Bronchial epithelial cell (primary cell): ENCODE results near the gene DUSP7. TPM values are rescaled to one million over a fixed set of nuclear protein-coding genes. Genes with fewer than 3 reads are reported as not detected.

ENCODE experiments used
- DNase-seq: peaks from one replicate; pipeline ENCODE4 v3.0.0-alpha.2; 2010; ENCODE audit warnings: low read depth
- FAIRE-seq: peaks from 2 replicates; lab custom pipeline; 2011; peaks lifted over from hg19 to GRCh38; lab: Jason Lieb, UNC
- H3K27me3 ChIP-seq: 2 replicates; pipeline ENCODE4 v1.5.1; 2011; ENCODE audit warnings: low read length; ENCODE audit not compliant: control insufficient read depth, insufficient read depth
- H3K36me3 ChIP-seq: 2 replicates; pipeline ENCODE4 v1.5.1; 2011; ENCODE audit warnings: low read length; ENCODE audit not compliant: control insufficient read depth, insufficient read depth
- H3K4me3 ChIP-seq: 2 replicates; pipeline ENCODE4 v1.5.1; 2011; ENCODE audit warnings: mild to moderate bottlenecking, low read depth, low read length, control low read depth
- total RNA-seq: library from RNA; depleted of rRNA; stranded (reverse); fragments of >200 nt; gene quantifications from 2 replicates; pipeline ENCODE4 v1.2.1, GENCODE V29; 2014
- TF ChIP-seq, protein P1 (sequence below): IDR thresholded peaks from 2 replicates; pipeline ENCODE4 v1.5.1; 2011; ENCODE audit warnings: mild to moderate bottlenecking, moderate library complexity, low read length, control low read depth, inconsistent platforms; ENCODE audit not compliant: insufficient read depth, severe bottlenecking

DUSP7 gene
- total RNA-seq, 1 donor from 2014 or later, result 38.2 TPM

DNA sequence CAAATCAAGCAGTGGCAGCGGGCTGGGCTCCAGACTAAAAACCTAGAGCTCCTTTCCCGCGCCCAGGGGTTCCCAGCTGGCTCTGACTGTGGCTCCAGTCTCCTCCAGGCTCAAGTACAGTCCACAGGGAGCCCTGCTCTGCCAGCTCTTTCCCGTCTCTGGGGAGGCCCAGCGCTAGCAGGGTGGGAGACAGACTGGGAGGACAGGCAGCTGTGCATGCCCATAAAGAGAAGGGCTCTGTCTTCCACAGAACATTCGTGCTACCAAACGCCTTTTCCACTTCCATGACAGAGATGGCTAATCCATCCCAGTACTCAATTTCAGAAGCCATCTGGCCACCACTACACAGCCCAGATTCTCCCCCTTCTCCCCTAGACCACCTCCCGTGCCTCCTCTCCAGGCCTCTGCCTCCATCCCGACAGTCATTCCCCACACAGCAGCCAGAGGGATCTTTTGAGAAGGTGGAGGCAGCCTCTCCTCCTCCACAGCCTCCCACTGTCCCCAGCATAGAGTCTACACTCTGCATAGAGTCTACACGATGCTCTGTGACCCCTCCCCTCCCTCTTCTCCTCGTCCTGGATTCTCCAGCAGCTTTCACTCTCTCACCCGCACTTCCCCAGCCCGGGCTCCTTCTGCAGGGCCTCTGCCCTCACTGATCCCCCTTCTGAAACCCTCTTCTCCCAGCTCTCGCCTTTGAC, 6.8 kb upstream of the DUSP7 start:
- TF ChIP-seq, protein P1, sequence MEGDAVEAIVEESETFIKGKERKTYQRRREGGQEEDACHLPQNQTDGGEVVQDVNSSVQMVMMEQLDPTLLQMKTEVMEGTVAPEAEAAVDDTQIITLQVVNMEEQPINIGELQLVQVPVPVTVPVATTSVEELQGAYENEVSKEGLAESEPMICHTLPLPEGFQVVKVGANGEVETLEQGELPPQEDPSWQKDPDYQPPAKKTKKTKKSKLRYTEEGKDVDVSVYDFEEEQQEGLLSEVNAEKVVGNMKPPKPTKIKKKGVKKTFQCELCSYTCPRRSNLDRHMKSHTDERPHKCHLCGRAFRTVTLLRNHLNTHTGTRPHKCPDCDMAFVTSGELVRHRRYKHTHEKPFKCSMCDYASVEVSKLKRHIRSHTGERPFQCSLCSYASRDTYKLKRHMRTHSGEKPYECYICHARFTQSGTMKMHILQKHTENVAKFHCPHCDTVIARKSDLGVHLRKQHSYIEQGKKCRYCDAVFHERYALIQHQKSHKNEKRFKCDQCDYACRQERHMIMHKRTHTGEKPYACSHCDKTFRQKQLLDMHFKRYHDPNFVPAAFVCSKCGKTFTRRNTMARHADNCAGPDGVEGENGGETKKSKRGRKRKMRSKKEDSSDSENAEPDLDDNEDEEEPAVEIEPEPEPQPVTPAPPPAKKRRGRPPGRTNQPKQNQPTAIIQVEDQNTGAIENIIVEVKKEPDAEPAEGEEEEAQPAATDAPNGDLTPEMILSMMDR, result no peak
- Histone ChIP-seq H3K4me3 (no peak overlapping the region), H3K36me3 (no peaks in the 10 kb centered on the region), H3K27me3 (no peaks in the 10 kb centered on the region)
- DNase-seq (no peak), FAIRE-seq (peak; percentile 64)

- TF ChIP-seq, protein P1, result no peak
- Histone ChIP-seq H3K4me3 (no peak overlapping the region), H3K27me3 (no peaks in the 10 kb centered on the region), H3K36me3 (no peaks in the 10 kb centered on the region)
- FAIRE-seq (peak; percentile 98), DNase-seq (peak; percentile 98)
Observed at GRCh38 chr3:52062505-52062904, 6.1 kb upstream of the DUSP7 start.

DNA sequence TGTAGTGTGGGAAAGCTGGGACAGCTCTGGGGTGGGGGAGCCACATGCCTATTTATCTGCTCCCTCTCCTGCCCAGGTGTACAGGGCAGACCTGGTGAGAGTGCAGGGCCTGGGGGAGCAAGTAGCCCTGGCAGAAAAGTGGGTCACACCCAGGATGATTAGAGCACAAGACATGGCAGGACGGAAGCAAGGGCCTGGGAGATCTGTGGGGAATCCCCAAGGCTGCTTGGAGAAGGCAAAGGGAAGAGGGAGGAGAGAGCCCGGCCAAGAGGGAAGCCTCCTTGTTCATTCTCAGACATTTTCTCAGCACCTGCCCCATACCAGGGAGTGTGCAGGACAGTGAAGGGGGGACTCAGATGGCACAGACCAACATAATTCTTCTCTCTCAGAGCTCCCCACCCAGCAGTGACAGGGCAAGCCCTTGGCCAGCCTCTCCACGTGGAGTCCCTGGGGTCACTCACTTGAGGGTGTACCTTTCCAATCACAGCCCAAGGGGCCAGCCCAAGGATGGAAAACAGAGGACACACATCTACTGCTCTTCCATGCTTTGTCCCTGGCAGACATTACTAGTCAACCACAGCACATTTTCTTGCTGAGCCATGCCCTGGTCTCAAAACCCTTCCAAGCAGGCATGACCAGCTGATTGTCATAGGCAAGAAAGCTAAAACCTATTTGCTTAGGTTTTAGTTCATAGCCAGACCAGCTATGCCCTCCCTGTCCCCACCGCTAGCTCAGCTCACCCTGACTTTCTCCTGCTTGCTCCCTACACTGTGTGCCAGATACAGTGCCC, 4.9 kb upstream of the DUSP7 start:
- no peak overlapping the region for H3K4me3 ChIP-seq
- H3K27me3 ChIP-seq, result no peaks in the 10 kb centered on the region
- TF ChIP-seq, protein P1, result no peak
- DNase-seq, result peak; percentile 84
- no peaks in the 10 kb centered on the region for H3K36me3 ChIP-seq
- peak; percentile 72 for FAIRE-seq

- no peaks in the 10 kb centered on the region for H3K27me3 ChIP-seq
- FAIRE-seq, result no peak
- TF ChIP-seq, protein P1, result no peak
- peaks cover 2% of the 10 kb centered on the region for H3K36me3 ChIP-seq
- H3K4me3 ChIP-seq, result no peak overlapping the region
- DNase-seq, result peak; percentile 70
Observed at GRCh38 chr3:52059781-52060180, 3.4 kb upstream of the DUSP7 start.

DNA sequence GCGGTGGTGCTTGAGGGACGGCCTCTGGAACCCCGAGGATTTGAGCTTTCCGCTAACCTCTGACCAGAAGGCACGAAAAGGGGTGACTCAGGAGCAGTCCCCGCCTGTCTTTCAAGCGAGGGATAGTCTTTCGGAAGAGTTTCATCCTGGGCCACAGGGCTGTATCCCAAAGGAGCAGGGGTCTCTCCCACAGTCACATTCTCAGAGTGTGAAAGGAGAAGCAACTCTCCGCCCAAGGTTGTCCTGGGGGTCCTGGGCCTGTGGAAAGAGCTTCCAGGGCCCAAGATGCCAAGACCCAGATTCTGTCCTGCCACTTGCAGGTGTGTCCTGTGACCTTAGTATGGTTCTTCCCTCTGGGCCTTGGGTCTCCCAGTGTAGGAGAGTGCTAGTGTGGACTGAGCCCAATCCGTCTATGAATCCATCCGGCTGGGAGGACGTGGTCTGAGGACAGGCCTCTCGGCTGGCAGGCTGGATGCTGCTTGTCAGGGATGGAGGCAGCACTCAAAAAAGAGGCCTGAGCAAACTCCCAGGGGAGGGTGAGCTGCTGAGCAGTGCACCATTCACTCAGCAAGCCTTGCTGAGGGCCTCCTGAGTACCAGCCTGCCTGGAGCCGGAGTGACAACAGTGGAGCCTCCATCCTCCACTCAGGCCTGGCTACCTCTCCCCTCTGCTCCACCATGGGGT, 1.6 kb upstream of the DUSP7 start:
- TF ChIP-seq, protein P1, result no peak
- no peak for FAIRE-seq
- H3K36me3 ChIP-seq, result peaks cover 13% of the 10 kb centered on the region
- H3K4me3 ChIP-seq, result no peak overlapping the region
- no peak for DNase-seq
- H3K27me3 ChIP-seq, result no peaks in the 10 kb centered on the region
